ENCODE measurements around the gene TRIM47.
A peak's percentile ranks its signal among the peaks of the same experiment; 100 is the strongest.

Gene TRIM47

GRCh38 chr17:75898065-75898464 lies 19.7 kb upstream of the TRIM47 start:
- TF ChIP-seq RAD21 (IDR thresholded peaks at IDR 0.05; ENCODE audit: low read depth) (no peak), CEBPB (IDR thresholded peaks at IDR 0.05) (no peak), EGR1 (IDR thresholded peaks at IDR 0.05) (no peak), ZBTB7A (IDR thresholded peaks at IDR 0.05; ENCODE audit: low read depth) (no peak), CREB1 (IDR thresholded peaks at IDR 0.05; ENCODE audit: low read depth) (no peak), EP300 (IDR thresholded peaks at IDR 0.05; ENCODE audit: borderline replicate concordance) (no peak), TEAD4 (IDR thresholded peaks at IDR 0.05) (no peak), MAX (IDR thresholded peaks at IDR 0.05) (no peak), YY1 (IDR thresholded peaks at IDR 0.05; ENCODE audit: low read depth) (no peak)
- TF ChIP-seq, protein P1, sequence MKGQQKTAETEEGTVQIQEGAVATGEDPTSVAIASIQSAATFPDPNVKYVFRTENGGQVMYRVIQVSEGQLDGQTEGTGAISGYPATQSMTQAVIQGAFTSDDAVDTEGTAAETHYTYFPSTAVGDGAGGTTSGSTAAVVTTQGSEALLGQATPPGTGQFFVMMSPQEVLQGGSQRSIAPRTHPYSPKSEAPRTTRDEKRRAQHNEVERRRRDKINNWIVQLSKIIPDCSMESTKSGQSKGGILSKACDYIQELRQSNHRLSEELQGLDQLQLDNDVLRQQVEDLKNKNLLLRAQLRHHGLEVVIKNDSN (IDR thresholded peaks at IDR 0.05): no peak

- TF ChIP-seq NFIC (IDR thresholded peaks at IDR 0.05) (no peak), ZBTB7A (IDR thresholded peaks at IDR 0.05; ENCODE audit: low read depth) (peak; percentile 69; the same call in 1 of the 2 replicates)
Observed at GRCh38 chr17:75897160-75898019, 19.0 kb upstream of the TRIM47 start.

GRCh38 chr17:75896415-75897159 lies 18.2 kb upstream of the TRIM47 start, which contains the start of gene TRIM65:
Gene TRIM65, minus strand, starts transcription at chr17:75896951. Its CDS starts 14 bp downstream, at chr17:75896937.
- TF ChIP-seq EGR1 (IDR thresholded peaks at IDR 0.05) (no peak; the same call in 1 of the 2 replicates), CEBPB (IDR thresholded peaks at IDR 0.05) (no peak), TCF12 (IDR thresholded peaks at IDR 0.05; ENCODE audit: low read depth) (no peak), NFIC (IDR thresholded peaks at IDR 0.05) (peak; percentile 36; the same call in 1 of the 2 replicates), CREB1 (IDR thresholded peaks at IDR 0.05; ENCODE audit: low read depth) (no peak), EP300 (IDR thresholded peaks at IDR 0.05; ENCODE audit: borderline replicate concordance) (no peak), TEAD4 (IDR thresholded peaks at IDR 0.05) (no peak; the same call in 1 of the 2 replicates), TAF1 (IDR thresholded peaks at IDR 0.05; ENCODE audit: low read depth) (peak; percentile 87), RAD21 (IDR thresholded peaks at IDR 0.05; ENCODE audit: low read depth) (peak; percentile 33; the same call in 1 of the 2 replicates), MAX (IDR thresholded peaks at IDR 0.05) (peak; percentile 86), ZBTB7A (IDR thresholded peaks at IDR 0.05; ENCODE audit: low read depth) (no peak; the same call in 1 of the 2 replicates), YY1 (IDR thresholded peaks at IDR 0.05; ENCODE audit: low read depth) (peak; percentile 91), FOXM1 (IDR thresholded peaks at IDR 0.05; ENCODE audit: borderline replicate concordance, low read depth) (no peak)
- TF ChIP-seq, protein P2, sequence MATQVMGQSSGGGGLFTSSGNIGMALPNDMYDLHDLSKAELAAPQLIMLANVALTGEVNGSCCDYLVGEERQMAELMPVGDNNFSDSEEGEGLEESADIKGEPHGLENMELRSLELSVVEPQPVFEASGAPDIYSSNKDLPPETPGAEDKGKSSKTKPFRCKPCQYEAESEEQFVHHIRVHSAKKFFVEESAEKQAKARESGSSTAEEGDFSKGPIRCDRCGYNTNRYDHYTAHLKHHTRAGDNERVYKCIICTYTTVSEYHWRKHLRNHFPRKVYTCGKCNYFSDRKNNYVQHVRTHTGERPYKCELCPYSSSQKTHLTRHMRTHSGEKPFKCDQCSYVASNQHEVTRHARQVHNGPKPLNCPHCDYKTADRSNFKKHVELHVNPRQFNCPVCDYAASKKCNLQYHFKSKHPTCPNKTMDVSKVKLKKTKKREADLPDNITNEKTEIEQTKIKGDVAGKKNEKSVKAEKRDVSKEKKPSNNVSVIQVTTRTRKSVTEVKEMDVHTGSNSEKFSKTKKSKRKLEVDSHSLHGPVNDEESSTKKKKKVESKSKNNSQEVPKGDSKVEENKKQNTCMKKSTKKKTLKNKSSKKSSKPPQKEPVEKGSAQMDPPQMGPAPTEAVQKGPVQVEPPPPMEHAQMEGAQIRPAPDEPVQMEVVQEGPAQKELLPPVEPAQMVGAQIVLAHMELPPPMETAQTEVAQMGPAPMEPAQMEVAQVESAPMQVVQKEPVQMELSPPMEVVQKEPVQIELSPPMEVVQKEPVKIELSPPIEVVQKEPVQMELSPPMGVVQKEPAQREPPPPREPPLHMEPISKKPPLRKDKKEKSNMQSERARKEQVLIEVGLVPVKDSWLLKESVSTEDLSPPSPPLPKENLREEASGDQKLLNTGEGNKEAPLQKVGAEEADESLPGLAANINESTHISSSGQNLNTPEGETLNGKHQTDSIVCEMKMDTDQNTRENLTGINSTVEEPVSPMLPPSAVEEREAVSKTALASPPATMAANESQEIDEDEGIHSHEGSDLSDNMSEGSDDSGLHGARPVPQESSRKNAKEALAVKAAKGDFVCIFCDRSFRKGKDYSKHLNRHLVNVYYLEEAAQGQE (IDR thresholded peaks at IDR 0.05; ENCODE audit: low read depth): 0 out of 2 replicates have a peak, but pooled peaks have one; percentile 12
- TF ChIP-seq, protein P1 (IDR thresholded peaks at IDR 0.05): no peak

GRCh38 chr17:75895370-75896155 lies 17.2 kb upstream of the TRIM47 start:
- TF ChIP-seq ZBTB7A (IDR thresholded peaks at IDR 0.05; ENCODE audit: low read depth) (peak; percentile 27; the same call in 1 of the 2 replicates), TEAD4 (IDR thresholded peaks at IDR 0.05) (no peak)

GRCh38 chr17:75894049-75894733 lies 15.8 kb upstream of the TRIM47 start:
- TF ChIP-seq YY1 (IDR thresholded peaks at IDR 0.05; ENCODE audit: low read depth): no peak
- TF ChIP-seq EP300 (IDR thresholded peaks at IDR 0.05; ENCODE audit: borderline replicate concordance): no peak
- no peak for TF ChIP-seq RAD21 (IDR thresholded peaks at IDR 0.05; ENCODE audit: low read depth)
- TF ChIP-seq FOXM1 (IDR thresholded peaks at IDR 0.05; ENCODE audit: borderline replicate concordance, low read depth): no peak
- no peak for TF ChIP-seq NFIC (IDR thresholded peaks at IDR 0.05)
- TF ChIP-seq, protein P2 (IDR thresholded peaks at IDR 0.05; ENCODE audit: low read depth): no peak
- TF ChIP-seq TAF1 (IDR thresholded peaks at IDR 0.05; ENCODE audit: low read depth): no peak
- TF ChIP-seq ZBTB7A (IDR thresholded peaks at IDR 0.05; ENCODE audit: low read depth): no peak
- TF ChIP-seq CREB1 (IDR thresholded peaks at IDR 0.05; ENCODE audit: low read depth): no peak
- TF ChIP-seq MAX (IDR thresholded peaks at IDR 0.05): no peak
- TF ChIP-seq EGR1 (IDR thresholded peaks at IDR 0.05): no peak
- no peak for TF ChIP-seq CEBPB (IDR thresholded peaks at IDR 0.05)
- TF ChIP-seq, protein P1 (IDR thresholded peaks at IDR 0.05): no peak
- no peak for TF ChIP-seq TCF12 (IDR thresholded peaks at IDR 0.05; ENCODE audit: low read depth)
- no peak for TF ChIP-seq TEAD4 (IDR thresholded peaks at IDR 0.05)

Measured in Ishikawa (cell line).